Peyer's patch (tissue), 4 donors: Measurements from ENCODE around the gene CRTC1. TPM values are rescaled to one million over a fixed set of nuclear protein-coding genes. Genes with fewer than 3 reads are reported as not detected.

Experiments
- DNase-seq, 3 donors: peaks; one replicate each; pipeline ENCODE4 v3.0.0-alpha.2; 2017 to 2019
- H3K27ac ChIP-seq, 4 donors: fragments of 200-600 bp; sonication (generic); one replicate each; pipeline ENCODE4 v1.5.1; 2016 to 2019
- H3K27me3 ChIP-seq, 2 donors: fragments of 200-600 bp; sonication (generic); one replicate each; pipeline ENCODE4 v1.5.1; 2019
- H3K36me3 ChIP-seq, 3 donors: fragments of 200-600 bp; sonication (generic); one replicate each; pipeline ENCODE4 v1.5.1; 2016 to 2019
- H3K4me1 ChIP-seq, 4 donors: fragments of 200-600 bp; sonication (generic); one replicate each; pipeline ENCODE4 v1.5.1; 2016 to 2019
- H3K4me3 ChIP-seq, 4 donors: fragments of 200-600 bp; sonication (generic); 1 replicate in 3 of 4; 2 replicates in 1 of 4; pipeline ENCODE4 v1.5.1; 2016 to 2019; ENCODE audit warnings: mild to moderate bottlenecking in 1 of 4
- H3K9me3 ChIP-seq, 4 donors: fragments of 200-600 bp; sonication (generic); one replicate each; pipeline ENCODE4 v1.5.1; 2016 to 2019; ENCODE audit warnings: mild to moderate bottlenecking in 1 of 4
- CTCF ChIP-seq, 6 experiments: fragments of 450-650 bp in 4 of 6; fragments of 200-600 bp in 2 of 6; sonication (generic) in 1 of 6; IDR thresholded peaks; one replicate each; pipeline ENCODE4 v1.5.1; 2017 to 2019; ENCODE audit warnings: antibody characterized with exemption in 6 of 6, mild to moderate bottlenecking in 3 of 6, moderate library complexity in 1 of 6
- POLR2A ChIP-seq, 2 donors: fragments of 450-650 bp; IDR thresholded peaks; one replicate each; pipeline ENCODE4 v1.5.1; 2017; ENCODE audit warnings: antibody characterized with exemption in 2 of 2, mild to moderate bottlenecking in 2 of 2, moderate library complexity in 2 of 2
- total RNA-seq, 4 donors: library from RNA; depleted of rRNA; stranded (reverse); fragments of >200 nt; gene quantifications; one replicate each; pipeline ENCODE4 v1.1.0, GENCODE V29; 2016

CRTC1 gene
- total RNA-seq, 4 donors from 2014 or later: 5.1 to 21.5 (median 9.4) TPM

- no peak for TF ChIP-seq CTCF (IDR thresholded peaks at IDR 0.05)
- DNase-seq: no peak
- H3K4me1 ChIP-seq: peaks cover 0 to 52% (median 27%) of the 10 kb centered on the region in 4 donors
- no peaks in the 10 kb centered on the region for H3K36me3 ChIP-seq
- H3K27ac ChIP-seq: no peak overlapping the region
- peaks cover 0 to 48% of the 10 kb centered on the region in 2 donors for H3K27me3 ChIP-seq
- peaks cover 0 to 3% (median 0%) of the 10 kb centered on the region in 4 donors for H3K9me3 ChIP-seq
- peak overlapping the region in 1 of 4 donors; percentile 11 for H3K4me3 ChIP-seq
Measured at GRCh38 chr19:18788529-18789421, 105.3 kb downstream of the CRTC1 start.

- TF ChIP-seq POLR2A (IDR thresholded peaks at IDR 0.05) (no peak), CTCF (IDR thresholded peaks at IDR 0.05) (no peak)
- no peak for DNase-seq
- Histone ChIP-seq H3K4me3 (peak overlapping the region in 3 of 4 donors; percentile 34 to 43 (median 34)), H3K27me3 (peaks cover 0 to 48% of the 10 kb centered on the region in 2 donors), H3K9me3 (peaks cover 0 to 3% (median 0%) of the 10 kb centered on the region in 4 donors), H3K36me3 (no peaks in the 10 kb centered on the region), H3K27ac (no peak overlapping the region), H3K4me1 (peaks cover 0 to 52% (median 27%) of the 10 kb centered on the region in 4 donors)
Measured at GRCh38 chr19:18789422-18789869, 106.0 kb downstream of the CRTC1 start.

- Histone ChIP-seq H3K4me3 (peak overlapping the region in 3 of 4 donors; percentile 34 to 43 (median 34)), H3K27ac (no peak overlapping the region), H3K4me1 (peaks cover 0 to 48% (median 26%) of the 10 kb centered on the region in 4 donors), H3K36me3 (no peaks in the 10 kb centered on the region), H3K27me3 (peaks cover 0 to 48% of the 10 kb centered on the region in 2 donors), H3K9me3 (no peaks in the 10 kb centered on the region)
- peak in 1 of 3 donors; percentile 24 for DNase-seq
- no peak for TF ChIP-seq POLR2A (IDR thresholded peaks at IDR 0.05)
- TF ChIP-seq CTCF (IDR thresholded peaks at IDR 0.05): no peak
Measured at GRCh38 chr19:18789883-18790565, 106.5 kb downstream of the CRTC1 start.

GRCh38 chr19:18790566-18791314 is 107.3 kb downstream of the CRTC1 start, which contains the start of gene COMP:
COMP (minus strand) TSS chr19:18791305; CDS start chr19:18791269, 36 bp downstream.
- TF ChIP-seq POLR2A (IDR thresholded peaks at IDR 0.05) (no peak), CTCF (IDR thresholded peaks at IDR 0.05) (no peak)
- Histone ChIP-seq H3K4me3 (peak within 1 kb of the TSS in 2 of 4 donors; percentile 34 to 43), H3K9me3 (no peaks in the 10 kb centered on the region), H3K4me1 (peaks cover 0 to 41% (median 23%) of the 10 kb centered on the region in 4 donors), H3K27me3 (peaks cover 0 to 48% of the 10 kb centered on the region in 2 donors), H3K27ac (no peak within 1 kb of the TSS), H3K36me3 (no peaks in the 10 kb centered on the region)
- DNase-seq: no peak

DNA sequence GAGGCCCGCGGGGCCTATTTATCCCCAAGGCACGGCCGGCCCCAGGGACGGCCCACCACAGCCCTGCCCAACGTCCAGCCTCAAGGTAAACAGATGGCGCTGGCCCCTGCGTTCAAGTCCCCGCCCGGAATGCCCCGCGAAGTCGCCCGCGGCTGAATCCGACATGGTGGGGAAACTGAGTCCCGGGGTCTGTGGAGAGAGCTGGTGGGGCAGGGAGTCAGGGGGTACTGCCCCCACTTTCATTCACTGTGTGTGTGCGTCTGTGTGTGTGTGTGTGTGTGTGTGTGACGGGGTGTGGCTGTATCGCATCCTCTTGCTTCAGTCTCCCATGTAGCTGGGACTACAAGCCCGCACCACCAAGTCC is 107.8 kb downstream of the CRTC1 start:
- no peaks in the 10 kb centered on the region for H3K36me3 ChIP-seq
- H3K4me3 ChIP-seq: no peak overlapping the region
- H3K9me3 ChIP-seq: no peaks in the 10 kb centered on the region
- H3K27me3 ChIP-seq: peaks cover 0 to 48% of the 10 kb centered on the region in 2 donors
- TF ChIP-seq CTCF (IDR thresholded peaks at IDR 0.05): no peak
- no peak for TF ChIP-seq POLR2A (IDR thresholded peaks at IDR 0.05)
- H3K4me1 ChIP-seq: peaks cover 0 to 37% (median 21%) of the 10 kb centered on the region in 4 donors
- no peak overlapping the region for H3K27ac ChIP-seq
- no peak for DNase-seq
